Activated CD8-positive, alpha-beta memory T cell treated with anti-CD3 and anti-CD28 coated beads, Interleukin-2, amount 50 U/mL, for 1 hour (primary cell): ENCODE data around the gene DNAJC30.

ENCODE experiments used
- DNase-seq: peaks from one replicate; pipeline ENCODE4 v3.0.0-alpha.2; 2020; ENCODE audit errors: extremely low read depth

Gene DNAJC30

GRCh38 chr7:73708961-73709549, 25.8 kb upstream of the DNAJC30 start:
- DNase-seq, result no peak

DNA sequence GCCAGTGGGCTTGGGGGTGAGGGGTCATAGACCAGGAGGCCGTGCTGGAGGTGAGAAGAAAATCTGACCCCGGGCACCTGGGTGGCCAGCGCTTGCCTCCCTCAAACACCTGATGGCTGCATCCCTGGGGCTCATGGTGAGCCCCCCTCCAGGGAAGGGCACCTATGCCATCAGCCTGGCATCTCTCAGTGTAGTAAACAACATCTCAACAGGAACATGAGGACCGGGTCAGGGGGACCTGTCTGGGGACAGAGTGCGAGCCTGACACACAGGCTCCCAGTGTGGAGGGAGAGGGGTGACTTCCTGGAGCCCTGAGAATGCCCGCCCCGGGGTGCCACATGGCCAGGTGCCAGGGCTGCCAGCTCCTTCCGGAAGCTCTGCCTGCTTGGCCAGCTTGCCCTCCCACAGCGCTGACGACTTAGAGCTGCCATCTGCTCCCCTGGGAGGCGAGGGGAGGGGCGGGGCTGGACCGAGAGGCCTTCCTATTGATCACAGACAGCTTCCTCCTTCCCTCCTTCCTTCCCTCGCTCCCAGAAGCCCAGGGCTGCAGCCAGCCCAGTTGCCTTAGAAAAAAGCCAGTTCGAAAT, 23.9 kb upstream of the DNAJC30 start:
- no peak for DNase-seq

DNA sequence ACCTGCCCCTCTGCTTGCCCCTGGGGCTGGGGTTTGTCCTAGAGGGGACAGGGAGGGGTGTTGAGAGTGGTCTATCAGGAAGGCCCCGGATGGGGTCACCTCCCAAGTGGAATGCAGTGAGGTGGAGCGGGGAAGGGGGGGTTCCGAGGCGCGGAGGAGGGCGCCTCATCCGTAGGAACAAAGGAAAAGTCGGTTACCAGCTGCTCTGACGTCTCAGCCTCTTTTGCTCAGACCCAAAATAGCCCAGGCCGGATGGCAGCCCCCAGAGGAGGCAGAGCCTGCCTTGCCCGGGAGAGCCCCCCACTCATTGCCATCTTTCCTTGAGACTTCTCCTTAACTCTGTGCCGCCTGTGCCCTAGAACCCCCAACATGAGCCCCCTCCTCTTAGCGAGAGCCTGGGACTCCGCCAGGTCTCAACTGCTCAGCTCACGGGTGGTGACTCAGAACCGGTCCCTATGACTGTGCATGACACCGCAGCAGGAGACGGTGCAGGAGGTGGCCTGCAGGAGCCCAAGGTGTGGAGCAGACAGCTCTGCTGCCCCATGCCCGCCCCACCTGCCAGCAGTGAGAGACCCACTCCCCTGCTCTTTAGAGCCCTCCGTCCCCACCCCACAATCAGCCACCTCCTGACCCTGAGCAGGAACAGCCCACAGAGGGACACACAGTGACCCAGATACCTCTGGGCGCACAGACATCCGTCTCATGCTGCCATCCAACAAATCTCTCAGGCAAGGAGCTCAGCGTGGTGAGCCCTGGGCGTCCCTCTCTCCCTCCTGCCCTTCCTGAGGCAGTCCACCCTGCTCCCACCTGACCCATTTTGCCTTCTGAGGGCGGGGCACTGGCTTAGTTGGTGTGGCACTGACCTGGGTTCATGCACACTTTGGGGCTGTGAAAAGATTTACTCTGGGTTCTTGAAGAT, 23.1 kb upstream of the DNAJC30 start:
- DNase-seq, result no peak

- DNase-seq, result no peak
Observed at GRCh38 chr7:73705551-73705920, 22.3 kb upstream of the DNAJC30 start.

GRCh38 chr7:73704640-73705550, 21.6 kb upstream of the DNAJC30 start:
- no peak for DNase-seq

GRCh38 chr7:73703757-73704639, 20.7 kb upstream of the DNAJC30 start:
- no peak for DNase-seq

- DNase-seq, result no peak
Observed at GRCh38 chr7:73703225-73703624, 20.0 kb upstream of the DNAJC30 start.

DNA sequence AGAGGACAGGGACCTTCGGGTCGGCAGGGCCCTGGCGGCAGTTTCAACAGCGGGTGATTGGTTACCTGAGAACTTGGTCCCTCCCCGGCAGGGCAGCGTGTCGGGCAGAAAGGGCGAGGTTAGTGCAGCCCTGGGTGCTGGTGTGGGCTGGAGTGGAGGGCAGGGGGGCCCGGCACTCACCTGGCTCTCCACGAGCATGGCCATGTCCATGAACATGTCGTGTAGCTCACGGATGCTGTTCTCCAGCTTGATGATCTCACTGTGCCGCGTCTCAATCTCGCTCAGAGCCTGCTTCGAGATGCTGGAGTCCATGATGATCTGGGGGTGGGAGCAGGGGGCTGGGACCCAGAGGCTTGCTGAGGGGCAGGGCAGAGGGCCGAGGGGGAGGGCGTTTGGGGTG, 19.4 kb upstream of the DNAJC30 start:
- no peak for DNase-seq

- DNase-seq, result no peak
Observed at GRCh38 chr7:73702226-73702625, 19.0 kb upstream of the DNAJC30 start.

- no peak for DNase-seq
Observed at GRCh38 chr7:73701357-73701995, 18.2 kb upstream of the DNAJC30 start.

- DNase-seq, result no peak
Observed at GRCh38 chr7:73700581-73701134, 17.4 kb upstream of the DNAJC30 start.

GRCh38 chr7:73700069-73700423, 16.8 kb upstream of the DNAJC30 start:
- no peak for DNase-seq

GRCh38 chr7:73699370-73700068, 16.3 kb upstream of the DNAJC30 start:
- DNase-seq, result no peak

DNA sequence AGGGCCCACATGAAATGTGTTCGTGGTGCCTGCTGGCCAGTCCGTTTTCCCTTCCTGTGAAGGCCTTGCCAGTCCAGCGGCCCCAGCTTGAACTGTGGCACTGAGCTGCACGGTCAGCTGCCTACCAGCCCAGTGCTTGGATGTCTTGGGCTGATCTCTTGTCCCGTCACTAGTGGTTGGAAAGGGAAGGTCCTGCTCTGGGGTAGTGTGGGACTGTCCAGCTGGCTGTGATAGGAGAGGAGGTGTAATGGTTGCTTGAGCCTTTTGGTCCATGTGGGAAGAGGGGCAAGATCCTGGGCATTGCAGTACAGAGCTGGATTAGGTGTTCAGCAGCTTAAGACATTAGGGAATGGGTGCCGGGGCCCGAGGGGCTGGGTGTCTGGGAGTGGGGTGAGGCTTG, 15.2 kb upstream of the DNAJC30 start:
- DNase-seq, result no peak

DNA sequence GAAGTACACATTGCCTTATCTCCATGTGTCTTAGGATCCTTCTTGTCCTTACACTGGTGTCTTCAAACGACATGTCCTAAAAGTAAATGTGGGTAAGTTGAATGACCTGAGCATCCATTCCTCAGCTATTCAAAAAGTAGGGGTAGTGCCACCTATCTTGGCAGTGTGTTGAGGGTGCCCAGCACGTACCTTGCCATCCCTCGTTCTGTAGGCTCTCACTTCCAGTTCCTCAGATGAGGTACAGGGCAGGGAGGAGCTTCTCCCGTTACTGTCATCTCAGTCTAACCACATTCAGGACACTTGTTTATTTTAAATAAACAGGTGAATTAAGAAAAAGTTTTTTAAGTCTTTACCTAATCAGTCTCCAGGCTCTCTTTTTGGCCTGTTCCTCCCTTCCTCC, 13.1 kb upstream of the DNAJC30 start:
- DNase-seq, result no peak

- no peak for DNase-seq
Observed at GRCh38 chr7:73690646-73691045, 7.4 kb upstream of the DNAJC30 start.

- no peak for DNase-seq
Observed at GRCh38 chr7:73688288-73688687, 5.0 kb upstream of the DNAJC30 start.

GRCh38 chr7:73685311-73685710, 2.1 kb upstream of the DNAJC30 start:
- DNase-seq, result no peak
